GM12872 (cell line): Measurements from ENCODE around the gene DLEC1.

ENCODE experiments used
- TF ChIP-seq, protein P1 (sequence below): IDR thresholded peaks from 3 replicates; pipeline ENCODE4 v1.5.1; 2011; ENCODE audit warnings: low read depth, mild to moderate bottlenecking, low read length, moderate library complexity; ENCODE audit not compliant: insufficient read depth

DLEC1 gene

GRCh38 chr3:38154625-38155255 lies 115.7 kb downstream of the DLEC1 start:
- TF ChIP-seq, protein P1, sequence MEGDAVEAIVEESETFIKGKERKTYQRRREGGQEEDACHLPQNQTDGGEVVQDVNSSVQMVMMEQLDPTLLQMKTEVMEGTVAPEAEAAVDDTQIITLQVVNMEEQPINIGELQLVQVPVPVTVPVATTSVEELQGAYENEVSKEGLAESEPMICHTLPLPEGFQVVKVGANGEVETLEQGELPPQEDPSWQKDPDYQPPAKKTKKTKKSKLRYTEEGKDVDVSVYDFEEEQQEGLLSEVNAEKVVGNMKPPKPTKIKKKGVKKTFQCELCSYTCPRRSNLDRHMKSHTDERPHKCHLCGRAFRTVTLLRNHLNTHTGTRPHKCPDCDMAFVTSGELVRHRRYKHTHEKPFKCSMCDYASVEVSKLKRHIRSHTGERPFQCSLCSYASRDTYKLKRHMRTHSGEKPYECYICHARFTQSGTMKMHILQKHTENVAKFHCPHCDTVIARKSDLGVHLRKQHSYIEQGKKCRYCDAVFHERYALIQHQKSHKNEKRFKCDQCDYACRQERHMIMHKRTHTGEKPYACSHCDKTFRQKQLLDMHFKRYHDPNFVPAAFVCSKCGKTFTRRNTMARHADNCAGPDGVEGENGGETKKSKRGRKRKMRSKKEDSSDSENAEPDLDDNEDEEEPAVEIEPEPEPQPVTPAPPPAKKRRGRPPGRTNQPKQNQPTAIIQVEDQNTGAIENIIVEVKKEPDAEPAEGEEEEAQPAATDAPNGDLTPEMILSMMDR = no peak

DNA sequence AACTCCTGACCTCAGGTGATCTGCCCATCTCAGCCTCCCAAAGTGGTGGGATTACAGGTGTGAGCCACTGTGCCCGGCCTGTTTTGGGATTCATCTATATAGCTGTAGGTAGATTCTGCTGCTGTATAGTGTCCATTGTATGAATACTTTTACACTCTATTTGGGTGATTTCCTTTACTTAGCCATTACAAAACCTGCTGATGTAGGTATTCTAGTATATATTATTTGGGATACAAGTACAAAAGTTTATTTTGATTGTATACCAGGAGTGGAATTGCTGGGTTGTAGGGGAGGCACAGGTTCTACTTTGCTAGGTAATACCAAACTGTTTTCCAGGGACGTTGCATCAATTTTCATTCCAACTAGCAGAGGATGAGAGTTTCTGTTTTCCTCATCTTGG lies 116.8 kb downstream of the DLEC1 start:
- TF ChIP-seq, protein P1 = no peak

- TF ChIP-seq, protein P1 = no peak
These were observed 118.1 kb downstream of the DLEC1 start for GRCh38 chr3:38157117-38157516.

- TF ChIP-seq, protein P1 = no peak
These were observed 118.6 kb downstream of the DLEC1 start for GRCh38 chr3:38157595-38157994.

DNA sequence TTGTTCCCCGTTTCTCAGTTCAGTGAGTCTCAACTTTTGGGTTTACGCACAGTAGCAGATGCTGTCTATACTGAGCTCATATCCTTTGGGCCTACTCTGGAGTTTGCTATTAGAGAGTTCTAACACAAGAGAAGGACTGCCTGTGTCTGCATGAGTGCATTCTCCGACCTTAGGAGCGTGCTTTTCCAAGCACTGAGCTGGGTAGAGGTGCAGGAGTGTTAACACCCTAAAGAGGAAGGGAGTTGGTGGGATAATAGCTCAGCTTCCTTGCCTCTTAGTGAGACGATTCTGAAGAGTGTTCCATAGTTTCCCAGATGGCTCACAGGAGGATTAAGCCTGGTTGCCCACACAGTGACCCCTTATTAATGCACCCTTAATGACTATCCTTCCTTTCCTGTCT lies 119.5 kb downstream of the DLEC1 start:
- TF ChIP-seq, protein P1 = no peak

DNA sequence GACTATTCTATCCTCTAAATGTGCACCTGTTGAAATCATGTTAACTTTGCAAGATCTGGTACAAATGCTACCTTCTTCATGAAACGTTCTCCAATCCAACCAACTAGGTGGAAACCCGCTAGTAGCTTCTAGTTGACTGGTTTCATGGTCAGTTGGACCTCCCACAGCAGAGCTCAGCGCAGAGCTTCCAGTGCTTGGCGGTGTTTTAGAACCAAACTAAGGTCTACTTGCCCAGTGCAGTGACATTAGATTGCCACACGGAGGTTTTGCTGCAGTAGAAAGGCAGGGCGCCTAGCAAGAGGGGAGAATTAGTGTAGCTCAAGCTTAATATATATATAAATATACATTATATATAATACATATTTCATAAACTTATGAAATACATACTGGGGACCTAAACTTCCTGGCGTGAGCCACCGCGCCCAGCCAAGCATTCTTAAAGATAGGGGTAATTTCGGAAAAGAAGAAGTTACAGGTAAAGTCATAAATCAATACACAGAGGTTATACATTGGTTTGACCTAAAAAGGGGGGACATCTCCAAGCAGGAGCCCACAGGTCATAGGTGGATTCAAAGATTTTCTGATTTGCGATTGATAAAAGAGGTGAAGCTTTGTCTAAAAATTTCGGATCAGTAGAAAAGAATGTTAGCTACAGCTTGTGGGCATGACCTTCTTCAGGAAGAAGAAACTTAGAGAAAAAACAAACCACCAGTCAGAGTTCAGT lies 124.3 kb downstream of the DLEC1 start:
- TF ChIP-seq, protein P1 = peak; percentile 44; the same call in 2 of the 3 replicates

DNA sequence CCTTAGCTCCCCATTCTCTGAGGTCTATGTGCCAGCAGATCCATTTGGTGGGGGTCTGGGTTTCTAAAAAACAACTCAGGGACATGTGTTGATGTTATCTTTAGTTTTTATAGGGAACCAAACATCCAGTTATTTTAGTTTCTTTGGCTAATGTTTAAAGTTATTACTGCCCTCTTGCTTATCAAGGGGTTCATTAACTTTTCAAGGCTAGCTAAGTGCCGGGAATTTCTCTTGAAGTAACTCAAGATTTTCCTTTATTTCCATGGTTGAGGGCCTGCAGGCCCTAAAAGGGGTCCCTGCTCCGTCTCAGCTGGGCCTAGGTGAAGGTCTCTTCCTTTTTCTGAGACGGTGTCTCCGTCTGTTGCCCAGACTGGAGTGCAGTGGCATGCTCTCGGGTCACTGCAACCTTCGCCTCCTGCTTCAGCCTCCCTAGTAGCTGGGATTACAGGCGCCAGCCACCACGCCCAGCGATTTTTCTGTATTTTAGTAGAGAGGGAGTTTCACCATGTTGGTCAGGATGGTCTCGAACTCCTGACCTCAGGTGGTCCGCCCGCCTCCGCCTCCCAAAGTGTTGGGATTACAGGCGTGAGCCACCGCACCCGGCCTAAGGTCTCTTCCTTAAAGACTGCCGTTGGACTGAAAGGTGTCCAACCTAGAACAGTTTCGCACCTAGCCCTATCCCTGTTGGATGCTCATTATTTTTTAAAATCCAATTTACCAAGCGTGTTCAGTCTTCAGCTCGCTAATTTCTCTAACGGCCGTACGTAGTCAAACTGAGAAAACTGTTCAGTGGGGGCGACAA lies 125.0 kb downstream of the DLEC1 start:
- TF ChIP-seq, protein P1 = no peak
